Left hindlimb (tissue), 1 donor: Measurements from ENCODE around the gene GLT1D1.

Experiments
- DNase-seq: peaks from one replicate; pipeline ENCODE4 v3.0.0-alpha.2; 2018

The GLT1D1 gene

GRCh38 chr12:128916425-128916824, 63.1 kb downstream of the GLT1D1 start:
- no peak for DNase-seq

- no peak for DNase-seq
Measured at GRCh38 chr12:128918481-128919260, 65.4 kb downstream of the GLT1D1 start.

DNA sequence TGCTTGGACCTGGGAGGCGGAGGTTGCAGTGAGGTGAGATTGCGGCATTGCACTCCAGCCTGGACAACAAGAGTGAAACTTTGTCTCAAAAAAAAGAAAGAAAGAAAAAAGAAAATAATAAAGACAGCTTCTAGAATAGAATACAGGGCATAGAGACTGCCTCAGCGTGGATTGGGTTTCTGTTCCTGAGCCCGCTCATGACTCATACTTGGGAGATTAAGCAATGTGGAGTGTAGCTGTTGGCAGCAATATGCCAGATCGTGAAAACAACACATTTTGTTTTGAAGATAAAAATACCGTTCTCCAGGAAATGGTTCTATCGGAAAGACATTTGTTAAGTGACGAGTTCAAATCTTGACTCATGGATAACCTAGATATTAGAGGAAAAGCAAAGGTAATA, 67.2 kb downstream of the GLT1D1 start:
- DNase-seq, result no peak

DNA sequence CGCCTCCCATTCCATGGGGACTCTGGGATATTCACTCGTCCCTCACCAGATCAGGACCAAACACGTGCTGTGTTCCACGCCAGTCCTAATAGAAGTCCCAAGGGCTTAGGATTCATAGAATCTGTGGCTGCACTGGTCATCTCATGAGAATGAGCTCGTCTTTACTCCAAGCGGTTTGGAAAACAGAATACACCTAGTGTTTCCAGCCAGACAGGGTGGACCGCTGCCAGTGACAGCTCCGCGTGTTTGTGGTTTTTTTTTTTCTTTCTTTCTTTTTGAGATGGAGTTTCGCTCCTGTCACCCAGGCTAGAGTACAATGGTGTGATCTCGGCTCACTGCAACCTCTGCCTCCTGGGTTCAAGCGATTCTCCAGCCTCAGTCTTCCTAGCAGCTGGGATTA, 75.1 kb downstream of the GLT1D1 start:
- no peak for DNase-seq

DNA sequence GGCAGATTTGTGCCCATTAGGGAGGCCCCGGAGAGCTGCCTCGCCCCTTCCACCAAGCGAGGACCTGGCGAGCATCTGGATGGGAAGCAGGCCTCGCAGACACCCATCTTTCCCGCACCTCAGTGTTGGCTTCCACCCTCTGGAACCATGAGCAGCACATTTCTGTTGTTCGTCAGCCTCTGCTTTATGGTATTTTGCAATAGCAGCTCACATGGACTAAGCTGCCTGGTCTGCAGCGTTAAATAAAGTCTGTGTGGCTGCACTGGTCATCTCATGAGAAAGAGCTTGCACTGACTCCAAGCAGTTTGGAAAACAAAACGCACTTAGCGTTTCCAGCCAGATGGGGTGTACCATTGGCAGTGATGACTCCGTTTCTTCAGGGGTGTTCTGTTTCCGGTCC, 75.8 kb downstream of the GLT1D1 start:
- no peak for DNase-seq

DNA sequence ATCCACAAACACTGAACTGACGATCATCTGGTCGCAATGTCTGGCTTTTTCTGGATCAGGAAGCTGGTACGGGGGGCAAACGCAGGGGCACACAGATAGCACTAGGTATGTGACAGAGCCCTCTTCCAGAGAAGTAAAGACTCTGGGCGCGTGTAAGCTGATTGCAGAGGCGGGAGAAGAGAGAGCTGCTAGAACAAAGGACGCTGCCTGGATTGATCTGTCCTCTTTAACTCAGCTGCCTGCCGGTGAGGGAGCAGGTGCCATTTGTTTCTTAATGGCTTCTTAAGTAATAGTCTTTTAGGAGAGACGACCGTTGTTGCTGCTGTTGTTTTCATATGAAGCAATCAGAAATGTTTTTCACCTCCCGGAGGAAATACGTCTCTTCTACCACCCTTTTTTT, 77.3 kb downstream of the GLT1D1 start:
- DNase-seq, result no peak

- DNase-seq, result no peak
Measured at GRCh38 chr12:128932521-128932920, 79.2 kb downstream of the GLT1D1 start.

DNA sequence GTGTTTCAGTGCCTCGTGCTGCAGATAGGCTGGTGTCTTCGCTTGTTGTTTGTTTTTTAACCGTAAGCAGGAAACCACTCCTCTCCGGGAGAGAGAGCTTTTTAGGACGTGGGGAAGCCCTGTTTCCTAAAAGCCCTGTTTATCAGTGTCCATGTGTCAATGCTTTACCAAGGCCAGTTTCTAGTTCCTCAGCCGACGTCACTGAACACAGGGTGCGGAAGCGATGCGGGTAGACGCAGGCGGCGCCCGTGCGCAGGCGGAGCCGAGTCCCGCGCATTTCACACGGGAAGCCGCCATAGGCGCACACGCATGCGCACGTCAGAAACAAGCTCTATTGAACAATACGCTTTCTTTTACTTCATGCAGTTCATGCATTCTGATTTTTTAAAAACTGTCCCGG, 79.8 kb downstream of the GLT1D1 start:
- DNase-seq, result no peak

GRCh38 chr12:128933926-128934325, 80.6 kb downstream of the GLT1D1 start:
- DNase-seq, result no peak

DNA sequence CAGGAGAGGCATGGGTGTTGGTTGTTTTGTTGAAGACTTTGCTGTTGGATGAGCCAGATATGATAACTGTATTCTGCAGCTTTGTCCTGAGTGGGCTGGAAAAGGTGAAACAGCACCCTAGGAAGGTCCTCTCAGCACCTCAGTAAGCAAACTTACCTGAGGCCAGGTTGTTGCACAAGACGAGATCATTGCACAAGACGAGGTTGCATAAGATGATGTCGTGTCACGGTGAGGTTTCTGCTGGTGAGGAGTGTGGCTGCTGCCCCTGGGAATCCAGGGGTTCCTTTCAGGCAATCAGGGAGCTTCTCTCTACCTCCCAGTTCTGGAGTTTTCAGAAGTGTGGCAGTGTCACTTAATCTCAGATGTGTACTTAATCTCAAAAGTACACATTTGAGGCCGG, 85.6 kb downstream of the GLT1D1 start:
- no peak for DNase-seq

DNA sequence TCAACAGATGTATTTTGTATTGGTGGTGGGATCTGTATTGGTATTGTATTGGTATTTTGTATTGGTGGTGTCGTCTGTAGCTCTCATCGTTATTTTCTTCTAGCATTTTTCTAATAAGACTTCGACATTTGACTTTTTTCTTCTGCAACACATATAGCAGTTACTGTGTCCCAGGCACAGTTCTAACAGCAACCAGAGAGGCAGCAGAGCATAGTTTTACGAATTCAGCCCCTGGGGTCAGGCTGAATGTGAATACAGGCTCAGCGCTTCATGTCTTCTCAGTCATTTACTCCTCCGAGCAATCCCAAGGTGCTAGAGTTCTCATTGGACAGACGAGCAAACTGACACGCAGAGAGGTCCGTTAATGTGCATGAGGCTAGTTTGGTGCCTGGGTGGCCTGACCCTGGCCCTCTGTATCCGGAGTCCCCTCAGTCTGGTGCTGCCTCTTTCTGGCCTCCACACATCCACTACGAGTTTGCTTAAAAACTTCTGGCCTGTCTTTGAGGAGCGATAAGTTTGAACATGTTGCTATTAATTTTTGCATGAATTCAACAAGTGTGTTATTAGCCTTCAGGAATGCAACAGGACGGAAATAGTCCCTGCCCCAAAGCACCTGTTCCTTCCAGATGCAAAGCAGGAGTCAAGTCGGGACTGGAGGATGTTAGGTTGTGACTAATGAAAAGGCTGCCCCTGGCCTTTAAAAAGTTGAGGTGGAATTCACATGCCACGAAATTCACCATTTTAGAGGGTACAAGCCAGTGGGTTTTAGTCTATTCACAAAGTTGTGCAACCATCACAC, 87.0 kb downstream of the GLT1D1 start:
- no peak for DNase-seq

DNA sequence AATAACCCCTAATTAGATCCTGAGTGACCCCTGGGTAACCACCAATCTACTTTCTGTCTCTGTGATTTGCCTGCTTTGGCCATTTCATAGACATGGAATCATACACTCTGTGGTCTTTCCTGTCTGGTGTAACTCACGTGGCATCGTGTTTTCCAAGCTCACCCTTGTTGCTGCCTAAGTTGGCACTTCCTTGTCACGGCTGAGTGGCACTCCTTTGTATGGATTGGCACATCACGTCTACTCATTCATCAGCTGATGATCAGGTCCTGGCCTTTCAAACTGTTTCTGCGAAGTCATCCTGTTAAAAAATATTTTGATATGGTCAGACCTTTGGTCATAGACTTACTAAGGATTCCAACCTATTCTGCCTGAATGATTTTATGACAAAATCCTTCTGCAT, 87.7 kb downstream of the GLT1D1 start:
- no peak for DNase-seq

DNA sequence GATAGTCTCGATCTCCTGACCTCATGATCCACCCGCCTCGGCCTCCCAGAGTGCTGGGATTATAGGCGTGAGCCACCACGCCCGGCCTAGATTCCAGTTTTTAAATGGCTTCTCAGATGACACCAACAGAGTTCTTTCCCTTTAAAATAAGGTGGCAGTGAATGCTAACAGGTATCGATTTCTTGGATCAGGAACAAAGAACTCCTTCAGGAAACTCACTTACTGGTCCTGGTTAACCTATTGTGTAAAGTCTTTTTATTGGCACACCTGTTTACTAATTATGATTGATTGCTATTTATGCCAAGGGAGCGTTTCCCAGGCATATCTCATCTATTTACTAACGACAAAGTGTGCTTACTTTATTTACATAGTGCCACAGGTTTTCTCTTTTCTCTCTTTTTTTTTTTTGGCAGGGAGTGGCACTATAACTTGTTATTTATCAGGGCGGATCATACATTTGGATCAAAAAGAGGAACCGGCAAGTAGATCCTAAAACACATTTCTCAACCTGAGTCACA, 89.7 kb downstream of the GLT1D1 start:
- no peak for DNase-seq

DNA sequence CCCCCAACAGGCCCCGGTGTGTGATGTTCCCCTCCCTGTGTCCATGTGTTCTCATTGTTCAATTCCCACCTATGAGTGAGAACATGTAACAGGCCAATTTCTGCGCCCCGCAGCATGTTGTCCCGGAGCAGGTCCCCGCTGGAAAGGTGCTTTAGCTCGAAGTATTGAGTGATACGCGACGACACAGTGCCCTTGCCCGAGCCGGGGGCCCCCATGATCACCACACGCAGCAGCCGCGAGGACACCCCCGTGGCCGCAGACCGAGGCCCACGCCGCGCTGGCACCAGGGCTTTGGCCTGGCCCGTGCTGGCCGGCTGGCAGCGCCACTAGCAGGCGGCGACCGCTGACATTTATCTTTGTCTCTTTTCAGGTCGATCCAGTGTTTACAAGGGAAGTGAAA, 91.7 kb downstream of the GLT1D1 start:
- DNase-seq, result no peak

GRCh38 chr12:128947209-128947608, 93.9 kb downstream of the GLT1D1 start:
- no peak for DNase-seq

GRCh38 chr12:128949086-128949485, 95.8 kb downstream of the GLT1D1 start:
- DNase-seq, result no peak

- no peak for DNase-seq
Measured at GRCh38 chr12:128951448-128951847, 98.2 kb downstream of the GLT1D1 start.

- no peak for DNase-seq
Measured at GRCh38 chr12:128956755-128957154, 103.5 kb downstream of the GLT1D1 start.

DNA sequence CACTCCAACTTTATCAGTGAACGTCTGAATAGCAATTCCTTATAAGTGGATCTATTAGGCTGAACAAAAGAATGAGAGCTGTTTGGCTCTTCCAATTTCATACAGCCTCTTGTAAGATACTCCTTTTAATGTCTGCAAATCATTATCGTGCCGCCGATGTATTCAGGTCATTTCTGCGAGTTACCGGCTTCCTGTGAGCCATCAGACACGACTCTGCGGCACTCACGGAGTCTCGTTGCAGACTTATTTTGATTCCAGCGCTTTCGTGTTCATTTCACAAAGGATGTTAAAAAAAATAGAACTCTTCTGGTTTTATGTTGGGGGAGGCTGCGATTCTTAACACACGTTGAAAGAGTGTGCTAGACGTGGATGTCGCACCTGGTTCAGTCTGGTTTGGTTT, 106.6 kb downstream of the GLT1D1 start:
- DNase-seq, result no peak

GRCh38 chr12:128961308-128961902, 108.1 kb downstream of the GLT1D1 start:
- DNase-seq, result no peak

GRCh38 chr12:128961957-128962356, 108.7 kb downstream of the GLT1D1 start:
- no peak for DNase-seq

DNA sequence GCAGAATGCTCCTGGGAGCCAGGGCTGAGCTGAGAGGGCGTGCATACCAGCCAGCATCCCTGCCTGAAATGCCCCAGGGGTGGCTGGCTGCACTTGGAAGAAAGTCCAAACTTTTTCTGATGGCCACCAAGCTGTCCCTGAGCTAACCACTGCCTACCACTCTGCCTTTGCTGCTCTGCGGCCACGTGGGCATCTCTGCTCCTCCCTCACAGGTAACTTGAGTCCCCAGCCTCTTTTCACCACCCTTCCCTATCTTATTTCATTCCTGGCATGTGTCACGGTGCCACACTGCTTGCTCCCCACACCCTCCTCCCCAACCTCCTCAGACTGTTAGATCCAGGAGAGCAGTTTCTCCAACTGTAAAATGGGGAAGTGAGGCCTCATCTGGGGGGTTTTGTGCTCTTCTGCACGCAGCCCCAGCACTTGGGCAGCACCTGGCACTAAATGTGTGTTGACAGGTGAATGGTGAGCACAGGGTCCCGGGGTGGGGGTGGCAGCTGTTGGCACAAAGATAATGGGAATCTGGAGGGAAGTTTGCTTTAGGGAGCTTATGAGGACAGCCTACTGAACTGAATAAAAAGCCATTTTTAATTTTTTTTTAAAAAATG, 113.0 kb downstream of the GLT1D1 start:
- no peak for DNase-seq

- no peak for DNase-seq
Measured at GRCh38 chr12:128968668-128969067, 115.4 kb downstream of the GLT1D1 start.
